Breast epithelium (tissue), 3 donors: ENCODE data around the gene MTFMT.

Source experiments
- POLR2AphosphoS5 ChIP-seq, 3 donors: sonication (generic); formaldehyde crosslinking; IDR thresholded peaks; one replicate each; pipeline ENCODE4 v1.6.1; 2017; ENCODE audit warnings: antibody characterized with exemption in 3 of 3
- TF ChIP-seq, protein P1 (sequence below), 3 donors: fragments of 450-650 bp; IDR thresholded peaks; one replicate each; pipeline ENCODE4 v1.5.1; 2016 to 2017; ENCODE audit warnings: antibody characterized with exemption in 3 of 3, mild to moderate bottlenecking in 3 of 3, moderate library complexity in 3 of 3

DNA sequence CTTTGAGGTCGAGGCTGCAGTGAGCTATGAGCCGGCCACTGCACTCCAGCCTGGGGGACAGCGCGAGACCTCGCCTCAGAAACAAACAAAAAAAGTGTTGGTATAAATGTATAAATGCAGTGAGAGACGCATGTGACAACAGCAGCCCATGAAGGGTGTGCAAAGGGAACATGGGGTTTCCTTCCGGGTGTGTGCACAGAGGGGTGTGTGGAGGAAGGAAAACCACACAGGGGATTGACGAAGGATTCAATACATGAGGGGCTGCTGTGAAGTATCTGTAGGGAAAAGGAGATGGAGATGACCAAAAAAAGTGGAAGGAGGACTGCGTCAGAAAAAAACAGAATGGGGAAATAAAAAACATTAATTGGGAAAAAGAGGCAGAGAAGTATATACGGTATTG is 1.1 kb downstream of the MTFMT start:
- TF ChIP-seq POLR2AphosphoS5 (IDR thresholded peaks at IDR 0.05), result no peak
- TF ChIP-seq, protein P1, sequence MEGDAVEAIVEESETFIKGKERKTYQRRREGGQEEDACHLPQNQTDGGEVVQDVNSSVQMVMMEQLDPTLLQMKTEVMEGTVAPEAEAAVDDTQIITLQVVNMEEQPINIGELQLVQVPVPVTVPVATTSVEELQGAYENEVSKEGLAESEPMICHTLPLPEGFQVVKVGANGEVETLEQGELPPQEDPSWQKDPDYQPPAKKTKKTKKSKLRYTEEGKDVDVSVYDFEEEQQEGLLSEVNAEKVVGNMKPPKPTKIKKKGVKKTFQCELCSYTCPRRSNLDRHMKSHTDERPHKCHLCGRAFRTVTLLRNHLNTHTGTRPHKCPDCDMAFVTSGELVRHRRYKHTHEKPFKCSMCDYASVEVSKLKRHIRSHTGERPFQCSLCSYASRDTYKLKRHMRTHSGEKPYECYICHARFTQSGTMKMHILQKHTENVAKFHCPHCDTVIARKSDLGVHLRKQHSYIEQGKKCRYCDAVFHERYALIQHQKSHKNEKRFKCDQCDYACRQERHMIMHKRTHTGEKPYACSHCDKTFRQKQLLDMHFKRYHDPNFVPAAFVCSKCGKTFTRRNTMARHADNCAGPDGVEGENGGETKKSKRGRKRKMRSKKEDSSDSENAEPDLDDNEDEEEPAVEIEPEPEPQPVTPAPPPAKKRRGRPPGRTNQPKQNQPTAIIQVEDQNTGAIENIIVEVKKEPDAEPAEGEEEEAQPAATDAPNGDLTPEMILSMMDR (IDR thresholded peaks at IDR 0.05), result no peak
